HepG2 (cell line): ENCODE data around the gene PLA2G4F. TPM values are rescaled to one million over a fixed set of nuclear protein-coding genes. Genes with fewer than 3 reads are reported as not detected.

Experiments used
- ESRRA ChIP-seq: sonication (generic); formaldehyde crosslinking; IDR thresholded peaks from 2 replicates; pipeline ENCODE4 v1.5.1; 2020; ENCODE audit warnings: mild to moderate bottlenecking, low read depth, missing genetic modification reagents
- ETV6 ChIP-seq: sonication (generic); formaldehyde crosslinking; conservative IDR thresholded peaks from 2 replicates; pipeline ENCODE4 v1.4.0; 2020; ENCODE audit warnings: missing genetic modification reagents
- FLYWCH1 ChIP-seq: sonication (generic); formaldehyde crosslinking; IDR thresholded peaks from 2 replicates; pipeline ENCODE4 v1.8.1; 2023; ENCODE audit warnings: mild to moderate bottlenecking, missing genetic modification reagents
- FOXK1 ChIP-seq: sonication (generic); formaldehyde crosslinking; IDR thresholded peaks from 2 replicates; pipeline ENCODE4 v1.4.0; 2020; ENCODE audit warnings: low read depth, missing genetic modification reagents, borderline replicate concordance
- HMG20B ChIP-seq: conservative IDR thresholded peaks from 2 replicates; pipeline ENCODE4 v1.6.1; 2016; ENCODE audit warnings: missing genetic modification reagents, missing compliant biosample characterization
- IRF2 ChIP-seq: IDR thresholded peaks from 2 replicates; pipeline ENCODE4 v1.6.1; 2018; ENCODE audit warnings: missing genetic modification reagents, missing compliant biosample characterization
- MIER3 ChIP-seq: IDR thresholded peaks from 2 replicates; pipeline ENCODE4 v1.6.1; 2016; ENCODE audit warnings: missing compliant biosample characterization, borderline replicate concordance
- NFRKB ChIP-seq: fragments of 450-650 bp; IDR thresholded peaks from 2 replicates; pipeline ENCODE4 v1.6.1; 2017
- NFYC ChIP-seq: IDR thresholded peaks from 2 replicates; pipeline ENCODE4 v1.6.1; 2016; ENCODE audit warnings: missing genetic modification reagents, missing compliant biosample characterization
- NR3C1 ChIP-seq: sonication (generic); formaldehyde crosslinking; IDR thresholded peaks from 2 replicates; pipeline ENCODE4 v1.4.0; 2020; ENCODE audit warnings: missing genetic modification reagents
- POLR2A ChIP-seq, 2 experiments: IDR thresholded peaks; 2 replicates each; pipeline ENCODE4 v1.6.1; 2011; ENCODE audit warnings: low read depth in 2 of 2, low read length in 2 of 2, mild to moderate bottlenecking in 1 of 2, moderate library complexity in 1 of 2; ENCODE audit not compliant: insufficient read depth in 1 of 2
- POLR2AphosphoS2 ChIP-seq: IDR thresholded peaks from 2 replicates; pipeline ENCODE4 v1.6.1; 2011; ENCODE audit warnings: low read depth, low read length, improper control_type of control experiment
- SALL2 ChIP-seq: sonication (generic); formaldehyde crosslinking; IDR thresholded peaks from 2 replicates; pipeline ENCODE4 v1.8.1; 2023; ENCODE audit warnings: mild to moderate bottlenecking, missing genetic modification reagents, inconsistent platforms
- SP5 ChIP-seq: IDR thresholded peaks from 2 replicates; pipeline ENCODE4 v1.6.1; 2016; ENCODE audit warnings: low read depth, borderline replicate concordance
- ZC3H4 ChIP-seq: sonication (generic); formaldehyde crosslinking; IDR thresholded peaks from 2 replicates; pipeline ENCODE4 v1.4.0; 2020; ENCODE audit warnings: missing genetic modification reagents, borderline replicate concordance
- ZMYM3 ChIP-seq: sonication (generic); formaldehyde crosslinking; IDR thresholded peaks from 2 replicates; pipeline ENCODE4 v1.5.1; 2020; ENCODE audit warnings: mild to moderate bottlenecking, missing genetic modification reagents
- ZNF12 ChIP-seq: sonication (generic); formaldehyde crosslinking; IDR thresholded peaks from 2 replicates; pipeline ENCODE4 v1.5.0; 2020; ENCODE audit warnings: missing genetic modification reagents
- ZNF121 ChIP-seq: sonication (generic); formaldehyde crosslinking; IDR thresholded peaks from 2 replicates; pipeline ENCODE4 v1.5.0; 2020; ENCODE audit warnings: mild to moderate bottlenecking, missing genetic modification reagents
- ZNF264 ChIP-seq: sonication (generic); formaldehyde crosslinking; IDR thresholded peaks from 2 replicates; pipeline ENCODE4 v1.4.0; 2020; ENCODE audit warnings: missing genetic modification reagents
- ZNF34 ChIP-seq: sonication (generic); formaldehyde crosslinking; IDR thresholded peaks from 2 replicates; pipeline ENCODE4 v1.4.0; 2020; ENCODE audit warnings: mild to moderate bottlenecking, missing genetic modification reagents, borderline replicate concordance
- ZNF547 ChIP-seq: sonication (generic); formaldehyde crosslinking; IDR thresholded peaks from 2 replicates; pipeline ENCODE4 v1.5.1; 2020; ENCODE audit warnings: mild to moderate bottlenecking, missing genetic modification reagents
- ZNF768 ChIP-seq: sonication (generic); formaldehyde crosslinking; IDR thresholded peaks from 2 replicates; pipeline ENCODE4 v1.4.0; 2020; ENCODE audit warnings: missing genetic modification reagents
- ZNF839 ChIP-seq: sonication (generic); formaldehyde crosslinking; IDR thresholded peaks from 2 replicates; pipeline ENCODE4 v1.4.0; 2020; ENCODE audit warnings: missing genetic modification reagents, mild to moderate bottlenecking, borderline replicate concordance
- ZSCAN12 ChIP-seq: sonication (generic); formaldehyde crosslinking; IDR thresholded peaks from 2 replicates; pipeline ENCODE4 v1.9.0; 2021; ENCODE audit warnings: mild to moderate bottlenecking, missing genetic modification reagents
- polyA plus RNA-seq, 8 experiments: library from polyadenylated mRNA; depleted of rRNA in 3 of 8; stranded (reverse) in 7 of 8; unstranded in 1 of 8; fragments of >200 nt; fragmentation: Illumina TruSeq in 4 of 8; extraction: Trizol in 4 of 8; gene quantifications; 2 replicates each; pipeline versions ENCODE4 v1.2.1 to v1.2.3, GENCODE V29; 2011 to 2016; ENCODE audit warnings: low read depth in 4 of 8, missing spikeins in 1 of 8, mixed read lengths in 1 of 8; ENCODE audit not compliant: insufficient read depth in 1 of 8
- total RNA-seq, 5 experiments: library from RNA; depleted of rRNA; stranded (reverse); fragments of >200 nt; fragmentation: Illumina TruSeq; extraction: Trizol; gene quantifications; 2 replicates each; pipeline ENCODE4 v1.2.3, GENCODE V29; 2016; ENCODE audit warnings: low read depth in 1 of 5
- TF ChIP-seq, protein P1 (sequence below): sonication (generic); formaldehyde crosslinking; IDR thresholded peaks from 2 replicates; pipeline ENCODE4 v1.9.0; 2021; ENCODE audit warnings: missing genetic modification reagents, borderline replicate concordance
- TF ChIP-seq, protein P2 (sequence below): sonication (generic); formaldehyde crosslinking; IDR thresholded peaks from 2 replicates; pipeline ENCODE4 v1.8.1; 2023; ENCODE audit warnings: mild to moderate bottlenecking, moderate library complexity, missing genetic modification reagents
- TF ChIP-seq, protein P3 (sequence below): sonication (generic); formaldehyde crosslinking; IDR thresholded peaks from 2 replicates; pipeline ENCODE4 v1.5.0; 2020; ENCODE audit warnings: mild to moderate bottlenecking, low read depth, missing genetic modification reagents, borderline replicate concordance
- TF ChIP-seq, protein P4 (sequence below): sonication (generic); formaldehyde crosslinking; IDR thresholded peaks from 2 replicates; pipeline ENCODE4 v1.5.1; 2020; ENCODE audit warnings: mild to moderate bottlenecking, missing genetic modification reagents, moderate library complexity
- TF ChIP-seq, protein P5 (sequence below): sonication (generic); formaldehyde crosslinking; conservative IDR thresholded peaks from 2 replicates; pipeline ENCODE4 v1.8.0; 2022; ENCODE audit warnings: mild to moderate bottlenecking, moderate library complexity, missing genetic modification reagents

The PLA2G4F gene
- total and polyA plus RNA-seq, 2 of the 13 experiments (the other 11 are each of a cell fraction or from before 2014, with no cell fraction given) = 0.07 TPM; not detected in 1

DNA sequence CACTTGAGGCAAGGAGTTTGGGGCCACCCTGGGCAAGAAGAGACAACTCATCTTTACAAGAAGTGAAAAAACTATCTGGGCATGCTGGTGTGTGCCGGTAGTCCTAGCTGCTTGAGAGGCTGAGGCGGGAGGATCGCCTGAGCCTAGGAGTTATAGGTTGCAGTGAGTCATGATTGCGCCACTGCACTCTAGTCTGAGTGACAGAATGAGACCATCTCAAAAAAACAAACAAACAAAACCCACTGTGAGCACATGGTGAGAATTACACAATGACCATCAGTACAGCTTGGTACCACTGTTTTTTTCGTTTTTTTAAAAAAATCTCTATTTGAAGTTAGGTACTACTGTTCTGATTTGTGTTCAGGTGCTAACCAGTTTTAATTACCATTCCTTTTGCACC is 38.1 kb upstream of the PLA2G4F start (continued):
- TF ChIP-seq, protein P1, sequence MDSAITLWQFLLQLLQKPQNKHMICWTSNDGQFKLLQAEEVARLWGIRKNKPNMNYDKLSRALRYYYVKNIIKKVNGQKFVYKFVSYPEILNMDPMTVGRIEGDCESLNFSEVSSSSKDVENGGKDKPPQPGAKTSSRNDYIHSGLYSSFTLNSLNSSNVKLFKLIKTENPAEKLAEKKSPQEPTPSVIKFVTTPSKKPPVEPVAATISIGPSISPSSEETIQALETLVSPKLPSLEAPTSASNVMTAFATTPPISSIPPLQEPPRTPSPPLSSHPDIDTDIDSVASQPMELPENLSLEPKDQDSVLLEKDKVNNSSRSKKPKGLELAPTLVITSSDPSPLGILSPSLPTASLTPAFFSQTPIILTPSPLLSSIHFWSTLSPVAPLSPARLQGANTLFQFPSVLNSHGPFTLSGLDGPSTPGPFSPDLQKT (CRISPR knock-in tag) = no peak
- TF ChIP-seq ESRRA (no peak), MIER3 (peak; percentile 46; the same call in 1 of the 2 replicates), ETV6 (CRISPR knock-in tag) (no peak), ZSCAN12 (no peak), ZNF547 (CRISPR knock-in tag) (no peak), ZMYM3 (peak; percentile 30; the same call in 1 of the 2 replicates), POLR2AphosphoS2 (no peak), SALL2 (no peak), ZC3H4 (CRISPR knock-in tag) (no peak), FLYWCH1 (no peak), ZNF121 (CRISPR knock-in tag) (no peak), ZNF768 (CRISPR knock-in tag) (no peak), ZNF264 (no peak), SP5 (no peak), POLR2A (IDR thresholded peaks at IDR 0.05; ENCODE audit: insufficient read depth in 1 of 2, low read depth in 2 of 2, low read length in 2 of 2) (no peak), NFRKB (no peak), ZNF34 (CRISPR knock-in tag) (no peak), HMG20B (no peak), ZNF839 (CRISPR knock-in tag) (no peak), IRF2 (no peak), FOXK1 (CRISPR knock-in tag) (peak; percentile 76; the same call in 1 of the 2 replicates), NR3C1 (CRISPR knock-in tag) (no peak), ZNF12 (CRISPR knock-in tag) (no peak), NFYC (CRISPR knock-in tag) (no peak)
- TF ChIP-seq, protein P2, sequence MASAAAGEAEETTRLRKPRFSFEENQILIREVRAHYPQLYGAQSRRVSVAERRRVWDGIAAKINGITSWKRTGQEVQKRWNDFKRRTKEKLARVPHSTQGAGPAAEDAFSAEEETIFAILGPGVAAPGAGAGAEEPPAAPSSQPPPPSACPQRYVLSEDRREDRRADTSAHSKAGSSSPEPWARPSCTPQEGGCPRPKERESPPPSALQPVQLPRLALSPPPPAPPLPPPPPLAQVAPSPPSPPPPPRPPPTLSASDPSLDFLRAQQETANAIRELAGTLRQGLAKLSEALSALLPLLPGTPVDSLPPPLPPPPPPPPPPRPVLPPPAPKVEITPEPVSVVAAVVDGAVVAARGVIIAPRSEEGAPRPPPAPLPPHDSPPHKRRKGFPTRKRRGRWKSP (CRISPR knock-in tag) = peak; percentile 30; the same call in 1 of the 2 replicates
- TF ChIP-seq, protein P3, sequence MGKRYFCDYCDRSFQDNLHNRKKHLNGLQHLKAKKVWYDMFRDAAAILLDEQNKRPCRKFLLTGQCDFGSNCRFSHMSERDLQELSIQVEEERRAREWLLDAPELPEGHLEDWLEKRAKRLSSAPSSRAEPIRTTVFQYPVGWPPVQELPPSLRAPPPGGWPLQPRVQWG = no peak
- TF ChIP-seq, protein P4, sequence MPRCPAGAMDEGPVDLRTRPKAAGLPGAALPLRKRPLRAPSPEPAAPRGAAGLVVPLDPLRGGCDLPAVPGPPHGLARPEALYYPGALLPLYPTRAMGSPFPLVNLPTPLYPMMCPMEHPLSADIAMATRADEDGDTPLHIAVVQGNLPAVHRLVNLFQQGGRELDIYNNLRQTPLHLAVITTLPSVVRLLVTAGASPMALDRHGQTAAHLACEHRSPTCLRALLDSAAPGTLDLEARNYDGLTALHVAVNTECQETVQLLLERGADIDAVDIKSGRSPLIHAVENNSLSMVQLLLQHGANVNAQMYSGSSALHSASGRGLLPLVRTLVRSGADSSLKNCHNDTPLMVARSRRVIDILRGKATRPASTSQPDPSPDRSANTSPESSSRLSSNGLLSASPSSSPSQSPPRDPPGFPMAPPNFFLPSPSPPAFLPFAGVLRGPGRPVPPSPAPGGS = no peak
- TF ChIP-seq, protein P5, sequence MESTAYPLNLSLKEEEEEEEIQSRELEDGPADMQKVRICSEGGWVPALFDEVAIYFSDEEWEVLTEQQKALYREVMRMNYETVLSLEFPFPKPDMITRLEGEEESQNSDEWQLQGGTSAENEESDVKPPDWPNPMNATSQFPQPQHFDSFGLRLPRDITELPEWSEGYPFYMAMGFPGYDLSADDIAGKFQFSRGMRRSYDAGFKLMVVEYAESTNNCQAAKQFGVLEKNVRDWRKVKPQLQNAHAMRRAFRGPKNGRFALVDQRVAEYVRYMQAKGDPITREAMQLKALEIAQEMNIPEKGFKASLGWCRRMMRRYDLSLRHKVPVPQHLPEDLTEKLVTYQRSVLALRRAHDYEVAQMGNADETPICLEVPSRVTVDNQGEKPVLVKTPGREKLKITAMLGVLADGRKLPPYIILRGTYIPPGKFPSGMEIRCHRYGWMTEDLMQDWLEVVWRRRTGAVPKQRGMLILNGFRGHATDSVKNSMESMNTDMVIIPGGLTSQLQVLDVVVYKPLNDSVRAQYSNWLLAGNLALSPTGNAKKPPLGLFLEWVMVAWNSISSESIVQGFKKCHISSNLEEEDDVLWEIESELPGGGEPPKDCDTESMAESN (CRISPR knock-in tag) = no peak
